ENCODE measurements around the gene OR10G7.
"Not testable (repeated sequence)": the region's sequence is repeated elsewhere in the genome, so short reads cannot be mapped to it uniquely, and the experiment has no call there.

The OR10G7 gene

DNA sequence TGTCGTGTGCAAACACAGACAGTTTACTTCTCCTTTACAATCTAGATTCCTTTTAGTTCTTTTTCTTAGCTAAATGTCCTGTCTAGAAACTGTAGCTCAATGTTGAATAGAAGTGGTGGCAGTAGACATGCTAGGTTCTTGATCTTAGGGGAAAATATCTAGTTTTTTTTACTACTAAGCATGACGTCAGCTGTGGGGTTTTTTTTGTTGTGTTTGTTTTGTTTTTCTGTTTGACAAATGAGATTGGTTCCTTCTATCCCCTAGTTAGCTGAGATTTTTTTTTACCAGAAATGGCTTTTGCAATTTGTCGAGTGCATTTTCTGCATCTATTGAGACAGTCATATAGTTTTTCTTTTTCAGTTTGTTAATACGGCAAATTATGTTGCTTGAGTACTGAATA lies 2.3 kb upstream of the OR10G7 start:
- H3K27me3 ChIP-seq (ENCODE audit: control insufficient read depth in 1 of 2, insufficient read depth in 2 of 2, low read length in 2 of 2), result no peaks in the 10 kb centered on the region
- H3K27ac ChIP-seq (ENCODE audit: low read length), result no peak overlapping the region
- no peaks in the 10 kb centered on the region for H3K4me1 ChIP-seq (ENCODE audit: control insufficient read depth, insufficient read depth, low read length)
- H3K36me3 ChIP-seq (ENCODE audit: control insufficient read depth in 2 of 2, insufficient read depth in 2 of 2, low read length in 2 of 2), result no peaks in the 10 kb centered on the region
- no peak overlapping the region for H3K4me3 ChIP-seq (ENCODE audit: low read length in 2 of 2)
- no peaks in the 10 kb centered on the region for H3K9me3 ChIP-seq (ENCODE audit: control insufficient read depth in 2 of 2, low read length in 2 of 2)
- H3K9ac ChIP-seq (ENCODE audit: low read length in 2 of 2), result no peak overlapping the region

DNA sequence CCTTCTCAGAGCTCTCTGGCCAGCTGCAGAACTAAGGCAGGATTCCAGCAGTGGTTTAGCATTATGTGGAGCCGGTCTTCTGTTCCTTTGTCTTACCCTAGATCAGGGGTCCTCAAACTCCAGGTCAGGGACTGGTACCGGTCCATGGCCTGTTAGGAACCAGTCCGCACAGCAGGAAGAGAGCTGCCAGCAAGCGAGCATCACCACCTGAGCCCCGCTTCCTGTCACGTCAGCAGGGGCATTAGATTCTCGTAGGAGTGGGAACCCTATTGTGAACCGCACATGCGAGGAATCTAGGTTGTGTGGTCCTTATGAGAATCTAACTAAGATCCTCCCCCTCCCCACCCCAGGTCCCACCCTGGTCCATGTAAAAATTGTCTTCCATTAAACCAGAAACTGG lies 1.6 kb downstream of the OR10G7 start:
- H3K4me3 ChIP-seq (ENCODE audit: low read length in 2 of 2), result no peak overlapping the region
- H3K9me3 ChIP-seq (ENCODE audit: control insufficient read depth in 2 of 2, low read length in 2 of 2), result no peaks in the 10 kb centered on the region
- no peak overlapping the region for H3K9ac ChIP-seq (ENCODE audit: low read length in 2 of 2)
- no peaks in the 10 kb centered on the region for H3K27me3 ChIP-seq (ENCODE audit: control insufficient read depth in 1 of 2, insufficient read depth in 2 of 2, low read length in 2 of 2)
- H3K4me1 ChIP-seq (ENCODE audit: control insufficient read depth, insufficient read depth, low read length), result no peaks in the 10 kb centered on the region
- no peaks in the 10 kb centered on the region for H3K36me3 ChIP-seq (ENCODE audit: control insufficient read depth in 2 of 2, insufficient read depth in 2 of 2, low read length in 2 of 2)
- H3K27ac ChIP-seq (ENCODE audit: low read length), result no peak overlapping the region

GRCh38 chr11:124036666-124037065 lies 4.5 kb downstream of the OR10G7 start:
- H3K4me1 ChIP-seq (ENCODE audit: control insufficient read depth, insufficient read depth, low read length), result no peaks in the 10 kb centered on the region
- no peaks in the 10 kb centered on the region for H3K36me3 ChIP-seq (ENCODE audit: control insufficient read depth in 2 of 2, insufficient read depth in 2 of 2, low read length in 2 of 2)
- no peak overlapping the region for H3K4me3 ChIP-seq (ENCODE audit: low read length in 2 of 2)
- H3K9ac ChIP-seq (ENCODE audit: low read length in 2 of 2), result no peak overlapping the region
- no peaks in the 10 kb centered on the region for H3K9me3 ChIP-seq (ENCODE audit: control insufficient read depth in 2 of 2, low read length in 2 of 2)
- no peak overlapping the region for H3K27ac ChIP-seq (ENCODE audit: low read length)
- H3K27me3 ChIP-seq (ENCODE audit: control insufficient read depth in 1 of 2, insufficient read depth in 2 of 2, low read length in 2 of 2), result no peaks in the 10 kb centered on the region

DNA sequence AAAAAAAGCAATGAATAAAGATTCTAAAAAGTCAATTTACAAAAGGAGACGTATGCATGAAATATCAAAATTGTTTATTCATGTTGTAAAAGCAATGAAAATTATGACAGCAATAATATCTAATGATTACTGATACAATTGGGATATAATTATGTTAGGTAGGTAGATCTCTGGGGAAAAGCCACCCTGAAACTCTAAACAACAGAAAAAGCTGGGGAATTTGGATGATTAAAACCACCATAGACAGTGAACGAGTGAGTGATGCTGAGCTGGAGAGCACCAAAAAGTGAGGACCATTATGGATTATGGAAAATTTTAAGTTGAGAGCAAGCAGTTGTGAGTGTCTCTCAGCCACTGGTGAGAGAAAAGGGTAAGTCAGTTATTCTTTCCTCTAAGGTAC lies 14.6 kb downstream of the OR10G7 start, which contains the start of gene OR10G8:
TSS of gene OR10G8 (plus strand) at position 301 of the 400 bp plus-strand sequence. CDS start 2,825 bp downstream, outside the sequence.
- Histone ChIP-seq H3K9me3 (ENCODE audit: control insufficient read depth in 2 of 2, low read length in 2 of 2) (no peaks in the 10 kb centered on the region), H3K4me1 (ENCODE audit: control insufficient read depth, insufficient read depth, low read length) (no peaks in the 10 kb centered on the region), H3K27ac (ENCODE audit: low read length) (no peak within 1 kb of the TSS), H3K36me3 (ENCODE audit: control insufficient read depth in 2 of 2, insufficient read depth in 2 of 2, low read length in 2 of 2) (no peaks in the 10 kb centered on the region), H3K4me3 (ENCODE audit: low read length in 2 of 2) (no peak within 1 kb of the TSS), H3K9ac (ENCODE audit: low read length in 2 of 2) (no peak within 1 kb of the TSS), H3K27me3 (ENCODE audit: control insufficient read depth in 1 of 2, insufficient read depth in 2 of 2, low read length in 2 of 2) (no peaks in the 10 kb centered on the region)

DNA sequence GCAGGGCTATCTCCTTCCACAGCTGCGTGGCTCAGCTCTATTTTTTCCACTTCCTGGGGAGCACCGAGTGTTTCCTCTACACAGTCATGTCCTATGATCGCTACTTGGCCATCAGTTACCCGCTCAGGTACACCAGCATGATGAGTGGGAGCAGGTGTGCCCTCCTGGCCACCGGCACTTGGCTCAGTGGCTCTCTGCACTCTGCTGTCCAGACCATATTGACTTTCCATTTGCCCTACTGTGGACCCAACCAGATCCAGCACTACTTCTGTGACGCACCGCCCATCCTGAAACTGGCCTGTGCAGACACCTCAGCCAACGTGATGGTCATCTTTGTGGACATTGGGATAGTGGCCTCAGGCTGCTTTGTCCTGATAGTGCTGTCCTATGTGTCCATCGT lies 25.3 kb downstream of the OR10G7 start:
- H3K9me3 ChIP-seq (ENCODE audit: control insufficient read depth in 2 of 2, low read length in 2 of 2); H3K4me1 ChIP-seq (ENCODE audit: control insufficient read depth, insufficient read depth, low read length); H3K36me3 ChIP-seq (ENCODE audit: control insufficient read depth in 2 of 2, insufficient read depth in 2 of 2, low read length in 2 of 2); H3K4me3 ChIP-seq (ENCODE audit: low read length in 2 of 2); H3K9ac ChIP-seq (ENCODE audit: low read length in 2 of 2); H3K27ac ChIP-seq (ENCODE audit: low read length); H3K27me3 ChIP-seq (ENCODE audit: control insufficient read depth in 1 of 2, insufficient read depth in 2 of 2, low read length in 2 of 2): not testable (repeated sequence)

GRCh38 chr11:124012697-124013096 lies 28.4 kb downstream of the OR10G7 start, which contains the start of gene OR10G4:
Gene OR10G4 (plus strand): TSS chr11:124012997. CDS start chr11:124015575, 2,578 bp downstream.
- Histone ChIP-seq H3K27ac (ENCODE audit: low read length) (no peak within 1 kb of the TSS), H3K9me3 (ENCODE audit: control insufficient read depth in 2 of 2, low read length in 2 of 2) (peaks cover 0 to 3% of the 10 kb centered on the region in 2 donors), H3K27me3 (ENCODE audit: control insufficient read depth in 1 of 2, insufficient read depth in 2 of 2, low read length in 2 of 2) (no peaks in the 10 kb centered on the region), H3K36me3 (ENCODE audit: control insufficient read depth in 2 of 2, insufficient read depth in 2 of 2, low read length in 2 of 2) (no peaks in the 10 kb centered on the region), H3K4me1 (ENCODE audit: control insufficient read depth, insufficient read depth, low read length) (no peaks in the 10 kb centered on the region), H3K9ac (ENCODE audit: low read length in 2 of 2) (no peak within 1 kb of the TSS), H3K4me3 (ENCODE audit: low read length in 2 of 2) (no peak within 1 kb of the TSS)

DNA sequence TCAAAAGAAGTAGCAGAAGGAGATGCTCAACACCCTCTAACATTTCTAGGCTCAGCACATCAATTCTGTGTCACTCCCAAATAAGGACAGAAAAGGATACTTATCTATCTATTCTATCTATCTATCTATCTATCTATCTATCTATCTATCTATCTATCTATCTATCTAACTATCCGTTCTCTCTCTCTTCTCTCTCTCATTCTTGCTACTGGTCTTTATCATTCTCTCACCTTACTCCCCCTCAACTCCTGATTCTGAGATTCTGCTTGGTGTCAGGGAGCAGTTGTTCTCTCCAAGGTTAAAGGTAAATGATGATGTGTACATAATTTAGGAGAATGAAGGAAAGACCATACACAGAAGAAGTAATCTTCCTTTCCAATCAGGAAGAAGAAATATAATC lies 46.0 kb downstream of the OR10G7 start, which contains the start of gene OR10G6:
TSS of gene OR10G6 (minus strand) at position 43 of the 400 bp plus-strand sequence. CDS start at position 43, 0 bp downstream.
- Histone ChIP-seq H3K9me3 (ENCODE audit: control insufficient read depth in 2 of 2, low read length in 2 of 2) (no peaks in the 10 kb centered on the region), H3K27me3 (ENCODE audit: control insufficient read depth in 1 of 2, insufficient read depth in 2 of 2, low read length in 2 of 2) (no peaks in the 10 kb centered on the region), H3K4me3 (ENCODE audit: low read length in 2 of 2) (no peak within 1 kb of the TSS), H3K27ac (ENCODE audit: low read length) (no peak within 1 kb of the TSS), H3K36me3 (ENCODE audit: control insufficient read depth in 2 of 2, insufficient read depth in 2 of 2, low read length in 2 of 2) (no peaks in the 10 kb centered on the region), H3K9ac (ENCODE audit: low read length in 2 of 2) (no peak within 1 kb of the TSS), H3K4me1 (ENCODE audit: control insufficient read depth, insufficient read depth, low read length) (no peaks in the 10 kb centered on the region)

Measured in stomach smooth muscle (tissue), 2 donors.